ENCODE results near the gene TTC32. TPM values are rescaled to one million over a fixed set of nuclear protein-coding genes. Genes with fewer than 3 reads are reported as not detected.

Gene TTC32
- total RNA-seq, 1 donor from 2014 or later: 4.2 TPM

DNA sequence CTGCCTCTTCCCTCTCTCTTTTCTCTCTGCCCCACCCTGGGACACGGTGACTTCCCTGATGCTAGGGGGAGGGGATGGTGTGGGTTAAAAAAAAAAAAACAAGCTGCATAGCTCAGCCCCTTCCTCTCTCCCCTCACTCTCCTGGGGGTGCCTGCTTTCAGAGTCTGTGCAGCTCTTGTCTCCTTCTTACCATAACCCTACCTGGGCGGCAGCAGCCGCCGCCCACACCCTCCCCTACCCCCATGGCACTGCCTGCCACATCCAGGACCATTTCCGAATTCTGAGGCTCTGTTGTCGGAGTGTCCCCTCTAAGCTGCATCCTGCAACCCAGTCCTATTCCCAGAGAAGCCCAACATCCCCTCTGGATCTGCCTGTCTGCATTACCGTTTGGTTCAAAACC lies 16.0 kb downstream of the TTC32 start:
- Mint-ChIP-seq H3K36me3 (ENCODE audit: low read depth, unreplicated experiment) (peaks cover 4% of the 10 kb centered on the region), H3K4me3 (ENCODE audit: unreplicated experiment) (no peak overlapping the region), H3K27me3 (ENCODE audit: low read depth, unreplicated experiment) (peaks cover 27% of the 10 kb centered on the region), H3K9me3 (ENCODE audit: unreplicated experiment) (peaks cover 3% of the 10 kb centered on the region), H3K4me1 (ENCODE audit: low read depth, unreplicated experiment) (peaks cover 3% of the 10 kb centered on the region), H3K27ac (ENCODE audit: unreplicated experiment) (no peak overlapping the region)
- Histone ChIP-seq H2AFZ (ENCODE audit: low read depth, low read length) (no peak overlapping the region), H3K4me2 (ENCODE audit: low read length) (no peak overlapping the region), H3K27ac (ENCODE audit: low read depth, low read length) (no peak overlapping the region), H3K79me2 (ENCODE audit: insufficient read depth, low read length) (no peaks in the 10 kb centered on the region), H3K4me3 (ENCODE audit: insufficient read depth, low read depth, low read length) (no peak overlapping the region), H4K20me1 (ENCODE audit: insufficient read depth, low read length) (no peaks in the 10 kb centered on the region), H3K9ac (ENCODE audit: low read length) (no peak overlapping the region), H3K27me3 (ENCODE audit: insufficient read depth, low read length) (no peaks in the 10 kb centered on the region), H3K36me3 (ENCODE audit: insufficient read depth, low read length) (no peaks in the 10 kb centered on the region), H3K9me3 (ENCODE audit: insufficient read depth, low read depth, low read length) (no peaks in the 10 kb centered on the region), H3K4me1 (ENCODE audit: insufficient read depth, low read length) (no peaks in the 10 kb centered on the region)
- TF ChIP-seq, protein P1, sequence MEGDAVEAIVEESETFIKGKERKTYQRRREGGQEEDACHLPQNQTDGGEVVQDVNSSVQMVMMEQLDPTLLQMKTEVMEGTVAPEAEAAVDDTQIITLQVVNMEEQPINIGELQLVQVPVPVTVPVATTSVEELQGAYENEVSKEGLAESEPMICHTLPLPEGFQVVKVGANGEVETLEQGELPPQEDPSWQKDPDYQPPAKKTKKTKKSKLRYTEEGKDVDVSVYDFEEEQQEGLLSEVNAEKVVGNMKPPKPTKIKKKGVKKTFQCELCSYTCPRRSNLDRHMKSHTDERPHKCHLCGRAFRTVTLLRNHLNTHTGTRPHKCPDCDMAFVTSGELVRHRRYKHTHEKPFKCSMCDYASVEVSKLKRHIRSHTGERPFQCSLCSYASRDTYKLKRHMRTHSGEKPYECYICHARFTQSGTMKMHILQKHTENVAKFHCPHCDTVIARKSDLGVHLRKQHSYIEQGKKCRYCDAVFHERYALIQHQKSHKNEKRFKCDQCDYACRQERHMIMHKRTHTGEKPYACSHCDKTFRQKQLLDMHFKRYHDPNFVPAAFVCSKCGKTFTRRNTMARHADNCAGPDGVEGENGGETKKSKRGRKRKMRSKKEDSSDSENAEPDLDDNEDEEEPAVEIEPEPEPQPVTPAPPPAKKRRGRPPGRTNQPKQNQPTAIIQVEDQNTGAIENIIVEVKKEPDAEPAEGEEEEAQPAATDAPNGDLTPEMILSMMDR (IDR thresholded peaks at IDR 0.05; ENCODE audit: insufficient read depth, low read depth, low read length): no peak
- no peak for TF ChIP-seq EZH2 (IDR thresholded peaks at IDR 0.05; ENCODE audit: insufficient read depth, low read length)
- FAIRE-seq: no peak
- DNase-seq (ENCODE audit: low read depth): no peak

DNA sequence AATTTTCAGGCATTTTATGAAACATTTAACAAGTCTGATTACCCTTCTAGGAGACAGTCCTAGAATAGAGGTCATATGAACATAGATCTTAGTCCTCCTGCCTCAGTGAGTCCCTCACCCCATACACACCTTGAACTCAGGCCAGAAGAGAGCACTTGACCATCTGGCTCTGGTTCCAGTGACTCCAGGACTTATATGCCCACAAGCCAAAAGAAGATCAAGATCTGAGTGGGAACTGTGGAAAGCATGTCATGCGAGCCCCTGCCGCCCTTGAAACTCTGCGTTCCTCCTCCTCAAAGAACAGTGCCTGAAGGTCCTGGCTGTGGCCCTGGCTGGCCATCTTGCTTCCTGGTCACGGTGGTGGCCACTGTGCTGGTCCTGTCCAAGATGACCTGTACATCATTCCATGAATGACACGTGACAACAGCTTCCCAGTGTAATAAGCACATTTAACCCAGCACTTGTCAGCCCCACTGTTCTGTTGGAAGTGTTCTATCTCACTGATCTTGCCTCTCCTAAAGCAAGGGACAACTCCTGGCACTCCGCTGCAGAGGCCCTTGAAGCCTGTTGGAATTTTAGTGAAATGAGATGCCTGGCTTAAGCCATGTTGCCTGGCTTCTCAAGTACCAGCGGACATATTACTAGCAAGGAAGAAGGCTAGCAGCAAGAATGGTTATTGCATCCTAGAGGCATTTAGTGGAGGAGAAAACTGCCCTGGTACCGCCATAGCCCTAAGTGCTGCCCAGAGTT lies 17.6 kb downstream of the TTC32 start:
- Mint-ChIP-seq H3K4me1 (ENCODE audit: low read depth, unreplicated experiment) (peaks cover 3% of the 10 kb centered on the region), H3K36me3 (ENCODE audit: low read depth, unreplicated experiment) (peaks cover 7% of the 10 kb centered on the region), H3K27me3 (ENCODE audit: low read depth, unreplicated experiment) (peaks cover 29% of the 10 kb centered on the region), H3K9me3 (ENCODE audit: unreplicated experiment) (peaks cover 3% of the 10 kb centered on the region), H3K4me3 (ENCODE audit: unreplicated experiment) (no peak overlapping the region), H3K27ac (ENCODE audit: unreplicated experiment) (no peak overlapping the region)
- Histone ChIP-seq H3K4me2 (ENCODE audit: low read length) (no peak overlapping the region), H3K9ac (ENCODE audit: low read length) (no peak overlapping the region), H3K9me3 (ENCODE audit: insufficient read depth, low read depth, low read length) (no peaks in the 10 kb centered on the region), H3K4me1 (ENCODE audit: insufficient read depth, low read length) (no peaks in the 10 kb centered on the region), H3K79me2 (ENCODE audit: insufficient read depth, low read length) (no peaks in the 10 kb centered on the region), H3K27ac (ENCODE audit: low read depth, low read length) (no peak overlapping the region), H3K4me3 (ENCODE audit: insufficient read depth, low read depth, low read length) (no peak overlapping the region), H4K20me1 (ENCODE audit: insufficient read depth, low read length) (no peaks in the 10 kb centered on the region), H3K27me3 (ENCODE audit: insufficient read depth, low read length) (no peaks in the 10 kb centered on the region), H3K36me3 (ENCODE audit: insufficient read depth, low read length) (no peaks in the 10 kb centered on the region), H2AFZ (ENCODE audit: low read depth, low read length) (no peak overlapping the region)
- FAIRE-seq (no peak), DNase-seq (ENCODE audit: low read depth) (no peak)
- TF ChIP-seq, protein P1 (IDR thresholded peaks at IDR 0.05; ENCODE audit: insufficient read depth, low read depth, low read length): no peak
- TF ChIP-seq EZH2 (IDR thresholded peaks at IDR 0.05; ENCODE audit: insufficient read depth, low read length): no peak

DNA sequence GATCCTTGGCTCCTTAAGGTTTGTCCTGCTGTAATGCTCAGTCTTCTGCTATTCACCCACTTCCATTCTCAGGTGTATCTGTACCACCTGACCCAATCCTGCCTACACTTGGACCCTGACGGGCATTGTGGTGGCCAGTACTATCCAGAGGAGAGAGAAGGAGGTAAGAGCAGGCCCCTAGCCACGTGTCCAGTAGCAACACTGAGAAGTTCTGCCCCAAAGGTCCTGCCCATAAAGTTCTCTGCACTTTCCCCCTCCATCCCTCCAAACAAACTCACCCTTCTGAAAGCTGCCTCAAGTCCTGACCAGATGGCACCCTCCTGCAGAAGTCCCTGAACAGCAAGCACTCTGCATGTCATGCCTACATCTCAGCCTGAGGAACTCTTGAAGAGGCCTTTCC lies 18.3 kb downstream of the TTC32 start:
- no peak for FAIRE-seq
- no peak overlapping the region for H2AFZ ChIP-seq (ENCODE audit: low read depth, low read length)
- no peaks in the 10 kb centered on the region for H3K27me3 ChIP-seq (ENCODE audit: insufficient read depth, low read length)
- peaks cover 3% of the 10 kb centered on the region for H3K4me1 Mint-ChIP-seq (ENCODE audit: low read depth, unreplicated experiment)
- H3K9ac ChIP-seq (ENCODE audit: low read length): no peak overlapping the region
- H3K4me3 Mint-ChIP-seq (ENCODE audit: unreplicated experiment): no peak overlapping the region
- no peak overlapping the region for H3K4me3 ChIP-seq (ENCODE audit: insufficient read depth, low read depth, low read length)
- peaks cover 29% of the 10 kb centered on the region for H3K27me3 Mint-ChIP-seq (ENCODE audit: low read depth, unreplicated experiment)
- H3K27ac Mint-ChIP-seq (ENCODE audit: unreplicated experiment): no peak overlapping the region
- no peak overlapping the region for H3K27ac ChIP-seq (ENCODE audit: low read depth, low read length)
- no peak for TF ChIP-seq EZH2 (IDR thresholded peaks at IDR 0.05; ENCODE audit: insufficient read depth, low read length)
- TF ChIP-seq, protein P1 (IDR thresholded peaks at IDR 0.05; ENCODE audit: insufficient read depth, low read depth, low read length): no peak
- H3K9me3 Mint-ChIP-seq (ENCODE audit: unreplicated experiment): peaks cover 3% of the 10 kb centered on the region
- no peaks in the 10 kb centered on the region for H3K36me3 ChIP-seq (ENCODE audit: insufficient read depth, low read length)
- no peaks in the 10 kb centered on the region for H3K4me1 ChIP-seq (ENCODE audit: insufficient read depth, low read length)
- peaks cover 7% of the 10 kb centered on the region for H3K36me3 Mint-ChIP-seq (ENCODE audit: low read depth, unreplicated experiment)
- no peak for DNase-seq (ENCODE audit: low read depth)
- no peaks in the 10 kb centered on the region for H3K9me3 ChIP-seq (ENCODE audit: insufficient read depth, low read depth, low read length)
- H3K79me2 ChIP-seq (ENCODE audit: insufficient read depth, low read length): no peaks in the 10 kb centered on the region
- H3K4me2 ChIP-seq (ENCODE audit: low read length): no peak overlapping the region
- no peaks in the 10 kb centered on the region for H4K20me1 ChIP-seq (ENCODE audit: insufficient read depth, low read length)

Measured in astrocyte (in vitro differentiated cells and primary cell).